Hepatocyte (in vitro differentiated cells): ENCODE data around the gene DIP2C.

Experiments
- EZH2 ChIP-seq: fragments of 200-600 bp; sonication (generic); IDR thresholded peaks from 2 replicates; pipeline ENCODE4 v1.6.1; 2016; ENCODE audit warnings: antibody characterized with exemption, mild to moderate bottlenecking, borderline replicate concordance
- TF ChIP-seq, protein P1 (sequence below): fragments of 200-600 bp; sonication (generic); IDR thresholded peaks from 2 replicates; pipeline ENCODE4 v1.5.1; 2016; ENCODE audit warnings: antibody characterized with exemption, mild to moderate bottlenecking; ENCODE audit not compliant: poor library complexity

DNA sequence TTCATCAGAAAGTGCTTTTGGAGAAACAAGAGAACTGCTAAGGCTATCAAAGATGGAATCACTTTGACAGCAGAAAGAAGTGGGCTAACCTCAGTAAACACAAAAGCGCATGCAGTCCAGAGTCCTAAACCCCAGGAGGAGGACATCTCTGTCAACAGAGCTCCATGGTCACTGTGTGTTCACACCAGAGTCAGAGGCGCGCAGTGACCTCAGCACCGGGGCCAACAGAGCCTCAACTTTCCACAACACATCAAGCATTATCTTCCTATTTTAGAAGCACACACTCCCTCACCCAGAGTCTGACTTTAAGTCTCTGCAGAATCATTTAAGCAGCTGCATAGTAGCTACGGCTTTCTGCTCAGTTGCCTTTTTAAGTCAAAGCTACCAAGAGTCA, 195.3 kb downstream of the DIP2C start:
- TF ChIP-seq, protein P1, sequence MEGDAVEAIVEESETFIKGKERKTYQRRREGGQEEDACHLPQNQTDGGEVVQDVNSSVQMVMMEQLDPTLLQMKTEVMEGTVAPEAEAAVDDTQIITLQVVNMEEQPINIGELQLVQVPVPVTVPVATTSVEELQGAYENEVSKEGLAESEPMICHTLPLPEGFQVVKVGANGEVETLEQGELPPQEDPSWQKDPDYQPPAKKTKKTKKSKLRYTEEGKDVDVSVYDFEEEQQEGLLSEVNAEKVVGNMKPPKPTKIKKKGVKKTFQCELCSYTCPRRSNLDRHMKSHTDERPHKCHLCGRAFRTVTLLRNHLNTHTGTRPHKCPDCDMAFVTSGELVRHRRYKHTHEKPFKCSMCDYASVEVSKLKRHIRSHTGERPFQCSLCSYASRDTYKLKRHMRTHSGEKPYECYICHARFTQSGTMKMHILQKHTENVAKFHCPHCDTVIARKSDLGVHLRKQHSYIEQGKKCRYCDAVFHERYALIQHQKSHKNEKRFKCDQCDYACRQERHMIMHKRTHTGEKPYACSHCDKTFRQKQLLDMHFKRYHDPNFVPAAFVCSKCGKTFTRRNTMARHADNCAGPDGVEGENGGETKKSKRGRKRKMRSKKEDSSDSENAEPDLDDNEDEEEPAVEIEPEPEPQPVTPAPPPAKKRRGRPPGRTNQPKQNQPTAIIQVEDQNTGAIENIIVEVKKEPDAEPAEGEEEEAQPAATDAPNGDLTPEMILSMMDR: no peak
- no peak for TF ChIP-seq EZH2
